GM13976 (cell line): ENCODE data around the gene HOXD11.
A peak's percentile ranks its signal among the peaks of the same experiment; 100 is the strongest.

Experiments
- DNase-seq: peaks from one replicate; pipeline ENCODE4 v3.0.0; 2012; ENCODE audit warnings: low spot score
- in situ Hi-C: fragments of 300-500 bp; cut with MboI; formaldehyde crosslinking; loops from one replicate; pipeline ENCODE4 v1.12.0; 2022; ENCODE audit warnings: low sequenced_read_pairs, mixed read lengths, inconsistent platforms; ENCODE audit not compliant: unreplicated experiment
- TF ChIP-seq, protein P1 (sequence below): IDR thresholded peaks from 2 replicates; pipeline ENCODE4 v1.5.1; 2012; ENCODE audit warnings: borderline replicate concordance, mild to moderate bottlenecking; ENCODE audit not compliant: insufficient read depth; ENCODE audit errors: extremely low read depth, missing control alignments, control extremely low read depth

Gene HOXD11

DNA sequence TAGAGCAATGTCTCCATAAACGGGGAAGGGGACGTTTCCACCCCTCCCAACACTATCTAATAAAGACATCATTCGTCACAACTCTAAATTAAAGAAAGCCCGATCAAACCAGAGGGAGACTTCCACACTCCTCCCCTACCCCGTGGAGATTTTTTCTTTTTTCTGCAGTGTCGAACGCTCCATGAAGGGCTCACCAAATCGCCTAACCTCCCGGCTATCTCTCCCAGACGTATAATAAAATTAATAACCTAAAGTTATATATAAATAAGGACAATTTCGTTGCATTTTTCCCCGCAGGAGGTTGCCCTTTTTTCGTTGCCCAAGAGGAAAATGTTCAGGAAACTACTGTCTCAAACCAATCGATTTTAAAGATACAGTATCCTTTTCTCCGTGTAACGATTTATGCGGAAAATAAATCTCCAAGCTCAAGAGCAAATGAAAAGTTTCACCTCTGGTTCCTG lies 25.7 kb upstream of the HOXD11 start:
- peak; percentile 23 for DNase-seq
- TF ChIP-seq, protein P1, sequence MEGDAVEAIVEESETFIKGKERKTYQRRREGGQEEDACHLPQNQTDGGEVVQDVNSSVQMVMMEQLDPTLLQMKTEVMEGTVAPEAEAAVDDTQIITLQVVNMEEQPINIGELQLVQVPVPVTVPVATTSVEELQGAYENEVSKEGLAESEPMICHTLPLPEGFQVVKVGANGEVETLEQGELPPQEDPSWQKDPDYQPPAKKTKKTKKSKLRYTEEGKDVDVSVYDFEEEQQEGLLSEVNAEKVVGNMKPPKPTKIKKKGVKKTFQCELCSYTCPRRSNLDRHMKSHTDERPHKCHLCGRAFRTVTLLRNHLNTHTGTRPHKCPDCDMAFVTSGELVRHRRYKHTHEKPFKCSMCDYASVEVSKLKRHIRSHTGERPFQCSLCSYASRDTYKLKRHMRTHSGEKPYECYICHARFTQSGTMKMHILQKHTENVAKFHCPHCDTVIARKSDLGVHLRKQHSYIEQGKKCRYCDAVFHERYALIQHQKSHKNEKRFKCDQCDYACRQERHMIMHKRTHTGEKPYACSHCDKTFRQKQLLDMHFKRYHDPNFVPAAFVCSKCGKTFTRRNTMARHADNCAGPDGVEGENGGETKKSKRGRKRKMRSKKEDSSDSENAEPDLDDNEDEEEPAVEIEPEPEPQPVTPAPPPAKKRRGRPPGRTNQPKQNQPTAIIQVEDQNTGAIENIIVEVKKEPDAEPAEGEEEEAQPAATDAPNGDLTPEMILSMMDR, result no peak
- in situ Hi-C loops, result loop anchor here (25.0 kb wide), 1 partner anchor 719 kb away; no protein-coding TSS in a partner anchor

DNA sequence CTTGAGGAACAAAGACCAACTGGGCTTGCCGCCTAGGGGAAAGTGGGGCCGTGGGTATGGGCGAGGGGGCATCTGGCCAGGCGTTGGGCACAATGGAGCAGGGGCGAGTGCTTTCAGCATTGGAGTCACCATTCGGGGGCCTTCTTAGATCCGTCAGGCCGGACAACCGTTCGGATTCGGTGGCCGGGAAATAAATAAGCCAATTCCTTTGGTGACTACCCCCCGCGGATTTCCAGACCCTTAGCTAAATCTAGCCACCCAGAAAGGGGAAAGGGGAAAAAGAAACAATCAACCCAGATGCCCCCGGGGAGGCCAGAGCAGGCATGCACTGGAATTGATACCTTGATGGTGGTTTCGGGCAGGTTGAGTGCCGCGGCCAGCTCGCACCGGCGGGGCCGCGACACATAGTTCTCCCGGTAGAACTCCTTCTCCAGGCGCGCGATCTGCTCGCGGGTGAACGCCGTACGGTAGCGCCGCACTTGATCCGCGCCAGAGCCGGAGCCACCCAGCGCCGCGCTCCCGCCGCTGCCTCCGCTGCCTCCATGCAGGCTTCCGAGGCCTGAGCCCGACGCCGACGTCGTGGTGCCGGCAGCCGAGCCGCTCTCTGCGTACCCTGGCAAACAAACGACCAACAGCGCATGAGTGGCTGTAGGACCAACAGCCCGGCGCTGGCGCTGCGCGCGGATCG lies 25.1 kb upstream of the HOXD11 start:
- peak; percentile 38 for DNase-seq
- in situ Hi-C loops, result loop anchor here (25.0 kb wide), 1 partner anchor 720 kb away; no protein-coding TSS in a partner anchor
- TF ChIP-seq, protein P1, result no peak

DNA sequence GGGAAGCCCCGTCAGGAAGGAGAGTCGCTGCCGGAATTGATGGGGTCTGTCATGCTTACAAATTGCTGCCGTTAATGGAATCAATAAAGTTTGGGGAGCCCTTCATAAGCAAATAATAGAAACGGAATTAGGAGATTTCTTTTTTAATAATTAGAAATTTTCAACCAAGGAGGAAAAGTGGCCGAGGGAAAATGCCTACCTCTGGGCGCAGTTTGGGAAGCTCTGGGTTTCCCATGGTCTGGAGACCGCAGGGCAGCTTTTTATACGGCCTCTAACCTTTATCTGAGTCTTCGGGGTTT lies 24.6 kb upstream of the HOXD11 start:
- TF ChIP-seq, protein P1, result no peak
- peak; percentile 18 for DNase-seq
- in situ Hi-C loops, result loop anchor here (25.0 kb wide), 1 partner anchor 720 kb away; no protein-coding TSS in a partner anchor

DNA sequence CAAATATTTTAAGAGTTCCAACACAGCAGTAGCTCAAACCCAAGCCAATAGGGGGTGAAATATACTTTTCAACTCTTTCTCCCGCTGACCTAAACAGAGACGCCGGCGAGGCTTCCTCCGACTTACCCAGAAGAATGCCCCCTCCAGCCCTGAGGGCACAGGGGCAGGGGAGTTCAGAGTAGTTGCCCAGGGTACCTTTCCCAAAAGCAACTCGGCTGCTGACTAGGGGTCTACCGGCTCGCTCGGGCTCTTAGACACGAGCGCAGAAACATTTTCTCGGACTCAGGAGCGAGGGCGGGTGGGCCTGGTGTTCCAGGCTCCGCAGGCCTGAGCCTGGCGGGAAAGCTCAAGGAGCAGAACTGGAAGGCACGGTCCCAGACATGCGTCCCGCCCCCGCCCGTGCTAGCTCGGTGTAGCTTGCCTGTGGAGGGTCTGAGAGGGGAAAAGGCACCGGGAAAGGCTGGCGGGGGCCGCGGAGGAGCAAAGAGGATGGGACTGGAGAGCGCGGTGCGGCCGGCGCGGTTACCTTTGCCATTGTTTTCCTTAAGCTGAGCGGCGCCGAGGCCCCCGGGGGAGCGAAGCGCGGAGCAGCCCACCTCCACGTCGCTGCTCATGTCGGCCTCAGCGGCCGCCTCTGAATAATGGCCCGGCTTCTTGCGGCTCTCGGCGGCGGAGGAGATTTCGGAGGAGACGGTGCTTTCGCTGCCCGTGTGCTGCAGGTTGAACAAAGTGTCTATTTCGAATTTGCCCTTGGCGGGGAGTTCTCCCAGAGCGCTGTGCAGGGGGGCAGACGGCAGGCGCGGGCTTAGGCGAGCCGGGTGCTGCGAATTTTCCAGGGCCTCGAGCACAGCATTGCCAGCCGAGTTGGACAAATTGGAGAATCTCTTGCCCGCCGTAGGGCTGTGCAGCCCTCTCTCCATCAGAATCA lies 24.0 kb upstream of the HOXD11 start:
- TF ChIP-seq, protein P1, result no peak
- DNase-seq, result peak; percentile 28
- in situ Hi-C loops, result loop anchor here (25.0 kb wide), 1 partner anchor 721 kb away; no protein-coding TSS in a partner anchor

DNA sequence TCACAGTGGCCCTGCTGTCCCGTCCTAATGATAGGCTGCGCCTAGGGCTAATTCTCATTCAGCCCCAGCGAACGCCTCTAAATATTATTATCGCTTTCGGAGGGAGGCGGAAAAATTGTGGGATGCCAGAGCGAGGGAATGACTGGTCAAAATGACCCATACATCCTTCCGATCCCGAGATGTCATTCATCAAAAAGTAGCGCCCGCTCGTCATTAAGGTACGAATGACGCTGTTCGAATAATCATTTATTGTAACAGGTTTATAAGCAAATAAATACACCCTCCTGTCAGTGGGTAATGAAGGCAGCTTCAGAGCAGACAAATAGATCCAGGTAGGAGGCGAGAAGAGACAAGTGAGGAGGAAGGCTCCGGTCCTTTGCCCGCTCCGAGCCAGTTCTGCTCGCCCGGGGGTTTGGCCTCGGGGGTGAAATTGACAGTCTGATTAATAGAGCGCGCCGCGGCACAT lies 23.3 kb upstream of the HOXD11 start, which contains the start of gene EVX2:
EVX2 (minus strand) TSS at position 167 of the 466 bp plus-strand sequence. CDS start 186 bp downstream, outside the sequence.
- peak; percentile 24 for DNase-seq
- in situ Hi-C loops, result loop anchor here (25.0 kb wide), 1 partner anchor 722 kb away; no protein-coding TSS in a partner anchor
- TF ChIP-seq, protein P1, result no peak

DNA sequence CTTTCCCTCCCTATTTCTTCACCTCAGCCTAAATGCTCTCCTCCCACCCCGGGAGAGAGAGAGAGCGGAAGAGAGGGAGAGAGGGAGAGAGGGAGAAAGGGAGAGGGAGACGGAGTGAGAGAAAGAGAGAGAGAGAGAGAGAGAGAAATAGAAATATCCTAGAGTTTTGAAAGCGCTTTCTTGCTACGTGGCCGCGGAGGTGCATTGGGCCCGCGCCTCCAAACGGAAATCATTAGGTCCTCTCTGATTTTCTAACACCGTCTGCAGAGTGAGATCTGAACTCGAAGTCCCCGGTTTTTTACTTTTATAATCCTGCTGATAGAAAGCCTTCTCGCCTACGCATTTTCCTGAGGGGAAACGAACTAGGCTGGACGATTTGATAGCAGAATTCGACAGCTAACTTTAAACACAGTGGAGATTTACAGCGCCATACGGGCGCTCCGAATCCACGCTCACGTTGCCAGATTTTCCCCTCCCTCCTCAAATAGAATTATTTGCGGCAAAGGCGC lies 22.4 kb upstream of the HOXD11 start:
- in situ Hi-C loops, result loop anchor here (25.0 kb wide), 1 partner anchor 722 kb away; no protein-coding TSS in a partner anchor
- TF ChIP-seq, protein P1, result no peak
- DNase-seq, result peak; percentile 11
